SU-DHL-6 (cell line): ENCODE results near the gene ATG101.

Experiments
- EZH2phosphoT487 ChIP-seq: fragments of 200-600 bp; sonication (generic), shearing (Covaris generic); conservative IDR thresholded peaks from 2 replicates; pipeline ENCODE4 v1.6.1; 2018; ENCODE audit warnings: mild to moderate bottlenecking, antibody characterized with exemption, low read length, moderate library complexity, mixed read lengths
- TF ChIP-seq, protein P1 (sequence below): fragments of 200-600 bp; sonication (generic); IDR thresholded peaks from one replicate; pipeline ENCODE4 v1.5.1; 2017; ENCODE audit warnings: antibody characterized with exemption, mild to moderate bottlenecking, low read length, moderate library complexity; ENCODE audit not compliant: insufficient read depth, poor library complexity, severe bottlenecking

DNA sequence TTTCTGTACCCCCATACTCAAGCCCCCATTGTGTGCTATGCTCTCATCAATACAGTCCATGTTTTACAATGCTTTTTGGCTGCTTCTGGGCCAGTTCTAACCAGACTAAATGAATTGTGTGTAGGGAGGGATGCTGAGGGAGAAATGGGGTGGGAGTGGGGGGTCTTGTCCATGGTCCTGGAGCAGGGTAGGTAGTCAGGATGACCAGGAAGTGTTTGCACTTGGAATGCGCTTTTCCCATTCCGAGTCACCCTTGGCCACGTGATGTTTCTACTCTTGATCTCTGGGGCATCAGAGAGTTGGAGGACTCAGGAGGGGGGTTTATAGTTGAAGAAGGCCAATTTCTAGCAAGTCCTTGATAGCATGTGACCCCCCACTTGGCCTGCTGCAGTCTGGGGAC is 8.5 kb downstream of the ATG101 start:
- TF ChIP-seq, protein P1, sequence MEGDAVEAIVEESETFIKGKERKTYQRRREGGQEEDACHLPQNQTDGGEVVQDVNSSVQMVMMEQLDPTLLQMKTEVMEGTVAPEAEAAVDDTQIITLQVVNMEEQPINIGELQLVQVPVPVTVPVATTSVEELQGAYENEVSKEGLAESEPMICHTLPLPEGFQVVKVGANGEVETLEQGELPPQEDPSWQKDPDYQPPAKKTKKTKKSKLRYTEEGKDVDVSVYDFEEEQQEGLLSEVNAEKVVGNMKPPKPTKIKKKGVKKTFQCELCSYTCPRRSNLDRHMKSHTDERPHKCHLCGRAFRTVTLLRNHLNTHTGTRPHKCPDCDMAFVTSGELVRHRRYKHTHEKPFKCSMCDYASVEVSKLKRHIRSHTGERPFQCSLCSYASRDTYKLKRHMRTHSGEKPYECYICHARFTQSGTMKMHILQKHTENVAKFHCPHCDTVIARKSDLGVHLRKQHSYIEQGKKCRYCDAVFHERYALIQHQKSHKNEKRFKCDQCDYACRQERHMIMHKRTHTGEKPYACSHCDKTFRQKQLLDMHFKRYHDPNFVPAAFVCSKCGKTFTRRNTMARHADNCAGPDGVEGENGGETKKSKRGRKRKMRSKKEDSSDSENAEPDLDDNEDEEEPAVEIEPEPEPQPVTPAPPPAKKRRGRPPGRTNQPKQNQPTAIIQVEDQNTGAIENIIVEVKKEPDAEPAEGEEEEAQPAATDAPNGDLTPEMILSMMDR, result no peak
- TF ChIP-seq EZH2phosphoT487, result no peak
